ENCODE measurements around the gene TLR9.

- TF ChIP-seq YY1 (IDR thresholded peaks at IDR 0.05; ENCODE audit: insufficient read depth, insufficient read length) (no peak), SUZ12 (IDR thresholded peaks at IDR 0.05; ENCODE audit: extremely low read depth, insufficient read depth, insufficient read length) (no peak), ZNF274 (IDR thresholded peaks at IDR 0.05; ENCODE audit: low read depth, low read length) (no peak)
Measured at GRCh38 chr3:52268036-52268435, 42.6 kb upstream of the TLR9 start.

Data from NT2/D1 (cell line).